GM21360 (cell line): ENCODE measurements around the gene BZW2.
"Not testable (repeated sequence)": the region's sequence is repeated elsewhere in the genome, so short reads cannot be mapped to it uniquely, and the experiment has no call there.

Experiments used
- ATAC-seq: cut with Tn5 transposase; IDR thresholded peaks from one replicate; pipeline ENCODE4 v1.9.1; 2021; ENCODE audit warnings: mild to moderate bottlenecking, moderate library complexity; ENCODE audit not compliant: unreplicated experiment

Gene BZW2

DNA sequence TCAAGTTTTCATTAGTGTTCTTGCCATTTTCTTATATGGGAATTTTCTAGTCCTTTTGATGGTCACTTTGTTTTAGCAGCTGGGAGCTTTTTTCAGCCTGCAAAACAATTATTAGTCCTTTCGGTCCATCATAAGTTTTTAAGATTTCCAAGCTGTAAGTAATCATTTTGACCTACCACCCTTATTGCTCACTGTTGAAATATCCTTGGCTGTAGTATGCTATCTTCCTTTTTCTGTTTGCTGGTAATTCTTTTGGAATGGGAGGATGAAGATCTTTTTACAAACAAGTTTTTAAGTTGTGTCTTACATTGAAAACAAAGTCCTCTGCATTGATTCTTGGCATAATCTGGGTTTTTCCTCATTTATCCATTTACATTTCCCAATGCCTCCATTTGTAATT is 24.0 kb downstream of the BZW2 start:
- ATAC-seq: no peak

- no peak for ATAC-seq
These were observed 24.9 kb downstream of the BZW2 start for GRCh38 chr7:16670731-16671344.

DNA sequence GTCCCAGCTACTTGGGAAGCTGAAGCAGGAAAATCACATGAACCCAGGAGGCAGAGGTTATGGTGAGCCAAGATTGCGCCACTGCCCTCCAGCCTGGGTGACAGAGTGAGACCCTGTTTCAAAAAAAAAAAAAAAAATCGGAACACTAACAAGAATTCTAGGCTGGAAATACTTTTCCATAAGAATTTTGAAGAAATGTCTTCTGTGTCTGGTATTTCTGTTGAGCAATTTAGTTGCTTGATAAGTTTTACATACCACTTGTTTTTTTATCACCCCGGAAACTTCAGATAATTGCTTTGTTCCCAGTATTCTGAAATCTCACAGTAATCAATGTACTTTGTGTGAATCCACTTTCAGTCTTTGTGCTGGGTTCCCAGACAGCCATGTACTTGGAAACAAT is 25.8 kb downstream of the BZW2 start:
- ATAC-seq: no peak

GRCh38 chr7:16675277-16675676 is 29.3 kb downstream of the BZW2 start:
- ATAC-seq: no peak

DNA sequence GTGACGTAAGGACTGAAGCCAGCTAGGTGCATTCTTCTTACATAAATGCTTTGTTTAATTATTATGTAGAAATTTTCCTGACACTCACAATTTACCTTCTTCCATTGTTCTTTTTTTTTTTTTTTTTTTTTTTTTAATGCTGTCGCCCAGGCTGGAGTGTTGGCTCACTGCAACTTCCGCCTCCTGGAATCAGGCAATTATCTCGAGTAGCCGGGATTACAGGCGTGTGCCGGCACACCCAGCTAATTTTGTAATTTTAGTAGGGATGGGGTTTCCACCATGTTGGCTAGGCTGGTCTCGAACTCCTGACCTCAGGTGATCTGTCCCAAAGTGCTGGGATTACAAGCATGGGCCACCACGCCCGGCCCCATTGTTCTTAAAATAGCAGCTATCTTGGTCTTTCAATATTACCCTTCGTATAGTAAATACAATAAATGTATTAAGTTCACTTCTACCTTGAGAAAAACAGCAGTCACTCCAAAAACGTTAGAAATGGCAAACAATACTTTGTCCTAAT is 32.1 kb downstream of the BZW2 start:
- no peak for ATAC-seq

GRCh38 chr7:16678645-16679566 is 32.9 kb downstream of the BZW2 start:
- not testable (repeated sequence) for ATAC-seq

DNA sequence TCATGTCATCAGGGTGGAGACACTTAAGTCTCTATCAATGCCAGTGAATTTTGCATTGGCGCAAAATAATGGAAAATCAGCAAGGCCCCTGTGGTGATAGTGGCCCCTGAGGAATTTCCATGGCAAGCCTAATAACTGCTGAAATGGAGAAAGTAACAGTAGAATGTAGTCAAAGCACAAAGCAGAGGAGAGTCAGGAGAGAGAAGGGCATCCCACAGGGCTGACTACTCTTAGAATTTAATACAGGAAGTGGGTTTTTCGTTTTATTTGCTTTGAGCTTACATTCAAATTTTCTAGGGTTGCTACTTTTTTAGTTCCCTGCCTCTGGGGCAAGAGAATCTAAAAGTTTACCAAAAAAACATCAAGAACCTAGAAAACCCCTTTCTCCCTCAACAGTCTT is 39.0 kb downstream of the BZW2 start:
- ATAC-seq: no peak

GRCh38 chr7:16685535-16685934 is 39.6 kb downstream of the BZW2 start:
- no peak for ATAC-seq

- ATAC-seq: no peak
These were observed 42.3 kb downstream of the BZW2 start for GRCh38 chr7:16688249-16688648.

GRCh38 chr7:16691241-16691640 is 45.3 kb downstream of the BZW2 start:
- no peak for ATAC-seq

DNA sequence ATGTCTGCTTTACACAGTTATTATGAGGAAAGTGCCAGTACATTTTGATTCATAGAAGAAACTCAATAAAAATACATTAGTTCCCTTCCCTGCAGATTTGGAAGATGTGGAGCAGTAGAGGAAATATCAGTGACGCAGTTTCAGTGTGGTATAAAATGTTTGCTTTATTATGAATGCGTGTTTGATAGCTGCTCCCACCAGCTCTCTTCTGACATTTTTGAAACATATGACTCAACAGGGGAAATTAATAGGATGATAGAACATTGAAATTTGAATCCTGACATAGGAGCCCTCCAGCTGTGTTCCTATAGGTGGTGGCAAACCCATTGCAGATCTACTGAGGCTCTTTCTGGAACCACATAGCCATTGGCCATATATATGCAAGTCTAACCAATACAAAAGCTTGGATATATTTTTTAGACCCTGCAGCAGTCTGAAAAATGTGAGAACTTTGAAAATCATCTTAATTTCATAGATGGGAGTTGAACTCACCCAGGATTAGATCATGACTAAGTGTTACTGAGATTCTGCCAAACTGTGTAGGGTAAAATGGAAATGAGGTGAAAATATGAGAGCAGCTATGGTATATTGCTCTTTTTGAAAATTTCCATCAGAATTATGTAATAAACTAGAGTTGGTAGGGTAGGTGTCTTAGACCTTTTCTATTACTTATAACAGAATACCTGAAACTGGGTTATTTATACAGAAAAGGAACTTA is 47.8 kb downstream of the BZW2 start:
- no peak for ATAC-seq

DNA sequence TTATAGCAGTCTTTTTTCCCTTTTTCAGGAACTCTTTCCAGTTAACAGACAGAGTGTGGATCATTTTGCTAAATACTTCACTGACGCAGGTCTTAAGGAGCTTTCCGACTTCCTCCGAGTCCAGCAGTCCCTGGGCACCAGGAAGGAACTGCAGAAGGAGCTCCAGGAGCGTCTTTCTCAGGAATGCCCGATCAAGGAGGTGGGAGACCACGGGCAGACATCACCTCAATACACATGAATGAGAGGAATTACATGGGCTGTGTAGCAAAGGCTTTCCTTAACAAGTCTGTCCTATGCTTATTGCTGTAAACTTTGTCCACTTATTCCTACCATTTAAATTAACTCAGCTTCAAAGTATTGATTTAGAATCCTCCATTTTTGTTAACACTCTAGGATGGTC is 48.8 kb downstream of the BZW2 start:
- no peak for ATAC-seq

GRCh38 chr7:16695621-16696237 is 49.7 kb downstream of the BZW2 start:
- ATAC-seq: peak; percentile 81

DNA sequence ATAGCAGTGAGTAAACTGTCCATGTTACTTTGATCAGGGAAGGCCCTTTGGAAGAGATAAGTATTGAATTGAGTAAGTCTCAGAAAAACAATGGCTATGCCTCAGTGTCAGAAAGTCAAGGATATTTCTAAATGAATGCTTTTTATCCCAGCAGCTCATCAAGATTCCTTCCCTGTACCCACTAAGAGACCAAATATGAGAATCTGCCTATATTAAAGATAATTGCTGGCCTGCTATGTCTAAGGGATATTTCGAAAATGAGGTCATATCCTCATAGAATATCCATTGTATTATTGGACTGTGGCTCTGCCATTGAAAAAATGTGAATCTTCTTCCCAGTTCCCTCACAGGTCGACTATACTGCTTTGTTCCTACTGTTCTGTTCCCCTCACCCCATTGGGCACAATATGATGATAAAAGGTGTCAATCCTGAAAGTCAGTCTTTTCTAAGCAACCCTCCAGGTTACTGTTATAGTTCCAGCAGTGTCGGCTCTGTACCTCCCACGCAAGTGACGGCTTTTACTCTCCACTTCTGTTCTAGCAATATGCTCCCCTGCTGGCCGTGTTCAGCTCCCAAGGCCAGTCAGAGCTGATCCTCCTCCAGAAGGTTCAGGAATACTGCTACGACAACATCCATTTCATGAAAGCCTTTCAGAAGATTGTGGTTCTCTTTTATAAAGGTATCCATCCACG is 51.7 kb downstream of the BZW2 start:
- no peak for ATAC-seq

- no peak for ATAC-seq
These were observed 52.4 kb downstream of the BZW2 start for GRCh38 chr7:16698200-16698905.

DNA sequence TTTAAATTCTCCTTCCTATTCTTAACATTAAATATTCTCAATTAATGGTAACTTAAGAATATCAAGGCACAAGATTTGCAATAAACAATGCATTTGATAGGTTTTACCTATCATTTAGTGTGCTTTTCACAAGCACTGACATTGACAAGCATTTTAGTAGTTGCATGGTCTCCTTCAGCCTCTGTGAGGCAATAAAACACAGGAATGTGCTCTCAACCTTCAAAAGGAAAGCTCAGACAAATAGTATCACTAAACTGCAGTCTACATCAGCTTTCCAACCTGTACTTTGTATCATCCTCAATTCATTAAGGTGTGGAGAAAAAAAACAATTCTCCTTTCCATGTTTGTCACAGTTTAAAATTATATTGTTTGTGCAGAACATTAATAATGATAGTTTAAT is 56.5 kb downstream of the BZW2 start:
- no peak for ATAC-seq

- ATAC-seq: no peak
These were observed 62.5 kb downstream of the BZW2 start for GRCh38 chr7:16708511-16708910.

DNA sequence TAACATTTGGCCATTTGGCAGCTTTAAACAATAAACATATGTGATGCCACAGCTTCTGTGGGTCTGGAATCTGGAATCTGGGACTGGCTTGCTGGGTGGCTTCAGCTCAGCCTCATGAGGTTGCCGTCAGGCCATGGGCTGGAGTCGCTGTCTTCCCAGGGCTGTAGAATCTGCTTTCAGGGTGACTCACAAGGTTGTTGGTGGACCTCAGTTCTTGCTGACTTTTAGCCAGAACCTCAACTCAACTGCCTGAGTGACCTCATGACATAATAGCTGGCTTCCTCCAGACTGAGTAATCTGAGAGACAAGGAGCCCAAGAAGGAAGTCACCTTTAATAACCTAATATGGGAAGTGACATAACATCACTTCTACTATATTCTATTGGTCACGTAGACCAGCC is 63.0 kb downstream of the BZW2 start:
- ATAC-seq: no peak

DNA sequence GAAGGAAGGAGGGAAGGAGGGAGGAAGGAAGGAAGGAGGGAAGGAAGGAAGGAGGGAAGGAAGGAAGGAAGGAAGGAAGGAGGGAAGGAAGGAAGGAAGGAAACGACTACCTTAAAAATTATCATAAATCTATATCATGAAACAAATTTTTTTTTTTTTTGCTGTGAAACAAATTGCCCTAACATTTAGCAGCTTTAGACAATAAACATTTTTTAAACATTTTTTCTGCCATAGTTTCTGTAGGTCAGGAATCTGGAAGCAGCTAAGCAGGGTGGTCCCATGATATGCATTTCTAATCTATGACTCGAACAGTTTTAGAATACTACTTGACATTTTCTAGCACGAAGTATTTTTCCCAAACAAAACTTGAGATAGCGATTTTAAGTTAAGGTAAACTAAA is 64.7 kb downstream of the BZW2 start:
- no peak for ATAC-seq

DNA sequence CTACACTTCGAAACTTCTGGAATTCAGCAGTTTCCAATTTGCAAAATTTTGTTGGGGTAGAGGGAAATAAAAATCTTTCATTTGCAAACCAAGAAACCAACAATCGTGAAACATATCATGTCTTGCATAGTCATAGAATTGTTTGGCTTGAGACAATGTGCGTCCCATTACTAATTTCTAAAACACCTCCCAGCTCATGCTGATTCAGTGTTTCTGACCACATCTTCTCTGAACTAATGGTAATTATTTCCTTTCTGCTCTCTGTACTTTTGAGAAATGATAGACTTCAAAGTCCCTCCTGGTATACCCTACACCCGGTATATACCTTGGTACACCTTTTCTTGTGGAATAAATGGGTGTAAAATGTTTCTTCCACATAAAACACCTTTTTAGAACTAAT is 65.7 kb downstream of the BZW2 start:
- no peak for ATAC-seq
